Thoracic aorta (tissue), 2 donors: ENCODE data around the gene STS. TPM values are rescaled to one million over a fixed set of nuclear protein-coding genes. Genes with fewer than 3 reads are reported as not detected.

ENCODE experiments used
- ATAC-seq: fragments of 150-250 bp; one replicate; pipeline ENCODE4 v1.8.0; 2017; ENCODE audit warnings: low read depth; ENCODE audit not compliant: insufficient number of reproducible peaks, low FRiP score
- DNase-seq: peaks from one replicate; pipeline ENCODE4 v3.0.0-alpha.2; 2020; ENCODE audit warnings: low spot score
- H3K27ac ChIP-seq, 2 donors: fragments of 200-600 bp; sonication (generic); 1 replicate in 1 of 2; 2 replicates in 1 of 2; pipeline ENCODE4 v1.5.1; 2016; ENCODE audit warnings: mild to moderate bottlenecking in 2 of 2, moderate library complexity in 2 of 2
- H3K27me3 ChIP-seq: fragments of 200-600 bp; sonication (generic); replicated peaks from 2 replicates; pipeline ENCODE4 v1.6.0; 2016; ENCODE audit warnings: mild to moderate bottlenecking; ENCODE audit not compliant: insufficient read depth
- H3K36me3 ChIP-seq: fragments of 200-600 bp; sonication (generic); one replicate; pipeline ENCODE4 v1.5.1; 2016
- H3K4me1 ChIP-seq, 2 donors: fragments of 200-600 bp; sonication (generic); 1 replicate in 1 of 2; 2 replicates in 1 of 2; pipeline versions ENCODE4 v1.5.1 to v1.6.0; 2016; ENCODE audit warnings: low read depth in 2 of 2, mild to moderate bottlenecking in 1 of 2; ENCODE audit not compliant: control insufficient read depth in 1 of 2
- H3K4me3 ChIP-seq: fragments of 200-600 bp; sonication (generic); 2 replicates; pipeline ENCODE4 v1.5.1; 2016; ENCODE audit warnings: mild to moderate bottlenecking
- H3K9me3 ChIP-seq: fragments of 200-600 bp; sonication (generic); 2 replicates; pipeline ENCODE4 v1.5.1; 2016
- total RNA-seq, 2 donors: library from RNA; depleted of rRNA; stranded (reverse); fragments of >200 nt; gene quantifications; one replicate each; pipeline versions ENCODE4 v1.1.0 to v1.2.3, GENCODE V29; 2016
- TF ChIP-seq, protein P1 (sequence below): fragments of 200-600 bp; sonication (generic); IDR thresholded peaks from one replicate; pipeline ENCODE4 v1.5.1; 2019; ENCODE audit warnings: antibody characterized with exemption

The STS gene
- total RNA-seq, 2 donors from 2014 or later, result 7.8 to 8.5 TPM

DNA sequence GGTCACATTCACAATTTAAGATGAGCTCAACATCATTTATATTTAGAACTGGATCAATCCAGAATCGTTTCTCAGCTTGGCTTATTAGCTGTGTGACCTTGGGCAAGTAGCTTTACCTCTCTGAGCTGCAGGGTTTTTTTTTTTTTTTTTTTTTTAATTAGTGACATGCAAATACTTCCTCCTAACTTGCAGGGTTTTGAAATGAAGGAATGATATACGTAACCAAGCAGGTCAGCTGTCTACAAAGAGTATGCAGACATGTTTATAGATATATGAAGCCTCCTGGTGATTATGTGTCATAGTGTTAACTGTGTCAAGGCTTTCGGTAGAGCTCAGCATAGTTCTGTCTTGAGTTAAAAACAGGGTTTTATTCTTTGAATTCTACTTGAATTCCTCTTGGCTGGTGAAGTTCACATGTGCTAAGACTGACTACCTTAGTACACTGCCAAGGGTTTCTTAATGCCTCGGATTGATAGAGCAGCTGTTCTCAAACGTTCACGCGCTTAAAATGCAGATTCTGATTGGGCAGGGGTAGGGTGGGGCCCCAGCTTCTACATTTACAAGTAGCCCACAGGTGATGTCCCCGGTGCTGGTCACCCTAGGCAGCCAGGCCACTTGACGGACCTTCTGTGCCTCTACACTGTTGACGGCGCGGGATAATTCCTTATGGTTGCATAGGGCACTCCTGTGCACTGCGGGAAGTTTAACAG is 654 bp upstream of the STS start:
- no peaks in the 10 kb centered on the region for H3K9me3 ChIP-seq
- no peaks in the 10 kb centered on the region for H3K4me1 ChIP-seq
- no peaks in the 10 kb centered on the region for H3K36me3 ChIP-seq
- peak overlapping the region; percentile 79 for H3K4me3 ChIP-seq
- peak overlapping the region in 1 of 2 donors; percentile 74 for H3K27ac ChIP-seq
- TF ChIP-seq, protein P1, sequence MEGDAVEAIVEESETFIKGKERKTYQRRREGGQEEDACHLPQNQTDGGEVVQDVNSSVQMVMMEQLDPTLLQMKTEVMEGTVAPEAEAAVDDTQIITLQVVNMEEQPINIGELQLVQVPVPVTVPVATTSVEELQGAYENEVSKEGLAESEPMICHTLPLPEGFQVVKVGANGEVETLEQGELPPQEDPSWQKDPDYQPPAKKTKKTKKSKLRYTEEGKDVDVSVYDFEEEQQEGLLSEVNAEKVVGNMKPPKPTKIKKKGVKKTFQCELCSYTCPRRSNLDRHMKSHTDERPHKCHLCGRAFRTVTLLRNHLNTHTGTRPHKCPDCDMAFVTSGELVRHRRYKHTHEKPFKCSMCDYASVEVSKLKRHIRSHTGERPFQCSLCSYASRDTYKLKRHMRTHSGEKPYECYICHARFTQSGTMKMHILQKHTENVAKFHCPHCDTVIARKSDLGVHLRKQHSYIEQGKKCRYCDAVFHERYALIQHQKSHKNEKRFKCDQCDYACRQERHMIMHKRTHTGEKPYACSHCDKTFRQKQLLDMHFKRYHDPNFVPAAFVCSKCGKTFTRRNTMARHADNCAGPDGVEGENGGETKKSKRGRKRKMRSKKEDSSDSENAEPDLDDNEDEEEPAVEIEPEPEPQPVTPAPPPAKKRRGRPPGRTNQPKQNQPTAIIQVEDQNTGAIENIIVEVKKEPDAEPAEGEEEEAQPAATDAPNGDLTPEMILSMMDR, result no peak
- ATAC-seq, result no peak
- DNase-seq, result no peak
- no peaks in the 10 kb centered on the region for H3K27me3 ChIP-seq

DNA sequence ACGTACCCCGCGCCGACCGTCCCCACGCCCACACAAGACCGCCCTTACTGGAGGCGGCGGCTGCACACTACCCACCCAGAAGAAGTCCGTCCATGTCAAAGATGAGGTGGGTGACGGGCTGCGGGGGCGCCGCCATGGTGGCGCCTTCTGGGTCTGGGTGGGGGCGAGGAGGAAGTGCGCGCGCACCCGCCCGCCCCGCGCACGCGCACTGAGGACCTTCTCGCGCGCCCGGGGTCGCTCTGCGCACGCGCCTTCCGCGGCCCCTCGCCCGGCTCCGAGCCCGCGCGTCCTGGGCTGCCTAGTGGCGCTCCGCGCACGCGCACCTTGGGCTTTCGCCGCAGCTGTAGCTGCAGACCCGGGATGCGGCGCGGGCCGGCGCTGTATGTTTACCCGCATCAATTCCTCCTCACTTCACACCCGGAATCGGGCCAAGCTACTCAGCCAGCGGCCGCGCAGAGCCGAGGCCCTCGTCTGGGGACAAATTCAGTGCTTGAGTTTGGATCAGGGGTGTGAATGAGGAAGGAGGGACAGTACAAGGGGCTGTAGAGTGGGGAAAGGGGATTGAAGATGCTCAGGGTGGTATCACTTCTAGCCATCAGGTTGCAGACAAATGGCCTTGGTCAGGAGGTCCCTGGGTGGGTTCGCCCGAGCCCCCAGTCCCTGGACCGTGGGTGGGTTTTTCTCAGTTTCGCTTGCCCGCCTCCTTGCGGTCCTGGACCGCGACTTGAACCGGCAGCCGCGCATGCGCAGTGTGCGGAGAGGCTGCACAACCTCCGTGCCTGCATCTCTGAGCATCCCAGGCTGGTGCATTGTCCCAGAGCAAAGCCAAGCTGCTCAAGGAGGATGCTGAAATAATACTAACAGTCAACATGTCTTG is 704 bp downstream of the STS start, which contains the start of gene PUDP:
Gene PUDP, minus strand, starts transcription at position 176 of the 877 bp plus-strand sequence. Its CDS starts 40 bp downstream, at position 136.
- DNase-seq (peak; percentile 13), ATAC-seq (peak; percentile 88)
- TF ChIP-seq, protein P1, result peak; percentile 27
- H3K36me3 ChIP-seq, result no peaks in the 10 kb centered on the region
- H3K27ac ChIP-seq, result peak within 1 kb of the TSS; percentile 74 to 78
- peak within 1 kb of the TSS; percentile 79 for H3K4me3 ChIP-seq
- no peaks in the 10 kb centered on the region for H3K27me3 ChIP-seq
- H3K9me3 ChIP-seq, result no peaks in the 10 kb centered on the region
- H3K4me1 ChIP-seq, result no peaks in the 10 kb centered on the region

DNA sequence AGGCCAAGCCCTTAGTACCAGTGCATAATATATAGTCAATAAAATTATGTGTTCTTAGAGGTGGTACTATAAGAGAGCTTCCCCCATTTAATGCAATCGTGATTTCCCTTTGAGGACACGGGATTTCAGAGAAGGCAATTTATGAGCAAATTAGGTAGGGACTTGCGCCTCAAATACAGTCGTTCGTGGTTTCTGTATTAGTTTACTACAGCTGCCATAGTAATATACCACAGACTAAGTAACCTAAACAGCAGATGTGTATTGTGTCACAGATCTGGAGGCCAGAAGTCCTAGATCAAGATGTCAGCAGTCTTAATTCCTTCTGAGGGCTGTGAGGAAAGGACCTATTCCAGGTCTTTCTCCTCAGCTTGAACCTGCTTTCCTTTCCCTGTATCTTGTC is 1.9 kb downstream of the STS start:
- Histone ChIP-seq H3K36me3 (no peaks in the 10 kb centered on the region), H3K9me3 (no peaks in the 10 kb centered on the region), H3K27ac (no peak overlapping the region), H3K4me3 (no peak overlapping the region), H3K4me1 (no peaks in the 10 kb centered on the region), H3K27me3 (no peaks in the 10 kb centered on the region)
- TF ChIP-seq, protein P1, result no peak
- ATAC-seq (no peak), DNase-seq (no peak)

DNA sequence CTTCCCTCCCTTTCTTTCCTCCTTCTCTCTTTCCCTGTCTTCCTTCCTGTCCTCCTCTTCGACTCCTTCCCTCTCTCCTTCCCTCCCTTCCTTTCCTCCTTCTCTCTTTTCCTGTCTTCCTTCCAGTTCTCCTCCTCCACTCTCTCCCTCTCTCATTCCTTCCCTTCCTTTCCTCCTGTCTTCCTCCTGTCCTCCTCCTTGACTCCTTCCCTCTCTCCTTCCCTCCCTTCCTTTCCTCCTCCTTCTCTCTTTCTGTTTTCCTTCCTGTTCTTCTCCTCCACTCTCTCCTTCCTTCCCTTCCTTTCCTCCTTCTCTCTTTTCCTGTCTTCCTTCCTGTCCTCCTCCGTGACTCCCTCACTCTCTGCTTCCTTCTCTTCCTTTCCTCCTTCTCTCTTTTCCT is 5.7 kb downstream of the STS start:
- no peaks in the 10 kb centered on the region for H3K9me3 ChIP-seq
- H3K4me1 ChIP-seq, result no peaks in the 10 kb centered on the region
- TF ChIP-seq, protein P1, result no peak
- H3K27me3 ChIP-seq, result no peaks in the 10 kb centered on the region
- ATAC-seq, result no peak
- no peak for DNase-seq
- no peaks in the 10 kb centered on the region for H3K36me3 ChIP-seq
- no peak overlapping the region for H3K4me3 ChIP-seq
- H3K27ac ChIP-seq, result no peak overlapping the region

DNA sequence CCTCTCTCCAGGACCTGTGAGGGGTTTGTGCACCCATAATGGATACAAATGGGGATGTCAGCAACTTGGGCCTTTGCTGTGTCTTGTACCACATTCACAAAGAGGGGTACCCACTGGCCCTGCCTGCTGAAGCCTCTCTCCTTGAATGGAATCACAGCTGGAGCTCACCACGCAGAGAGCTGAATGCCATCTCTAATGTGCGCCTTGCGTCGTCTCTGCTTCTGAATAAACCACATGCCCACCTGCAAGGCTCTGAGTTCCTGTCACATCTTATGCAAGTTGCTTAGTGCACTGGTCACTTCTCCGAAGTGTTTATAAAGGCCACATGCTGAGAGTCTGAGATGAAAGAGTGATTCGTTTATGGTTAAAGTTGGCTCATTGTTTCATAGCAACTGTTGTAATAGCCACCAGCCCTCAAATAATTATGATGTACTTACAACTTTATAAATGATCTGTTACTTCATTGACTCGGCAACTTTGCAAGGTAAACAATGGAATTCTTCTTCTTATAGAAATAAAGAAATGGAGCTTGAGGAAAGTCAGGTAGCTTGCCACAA is 6.6 kb downstream of the STS start:
- no peak overlapping the region for H3K27ac ChIP-seq
- no peak for ATAC-seq
- TF ChIP-seq, protein P1, result no peak

More for the DNA sequence above, 6.6 kb downstream of the STS start:
- no peak for DNase-seq
- no peak overlapping the region for H3K4me3 ChIP-seq
- H3K4me1 ChIP-seq, result no peaks in the 10 kb centered on the region
- H3K27me3 ChIP-seq, result no peaks in the 10 kb centered on the region
- H3K9me3 ChIP-seq, result no peaks in the 10 kb centered on the region
- no peaks in the 10 kb centered on the region for H3K36me3 ChIP-seq
